WTC11 (cell line): Measurements from ENCODE around the gene SLC7A8. TPM values are rescaled to one million over a fixed set of nuclear protein-coding genes. Genes with fewer than 3 reads are reported as not detected.

Source experiments
- ATAC-seq: fragments of 200-7000 bp; cut with Tn5 transposase; 2 replicates; pipeline ENCODE4 v1.10.0; 2021; ENCODE audit warnings: mild to moderate bottlenecking, moderate library complexity
- CTCF ChIA-PET: fragments of 300-600 bp; sonication (Branson Sonifier 250); formaldehyde crosslinking; loops from one replicate; lab custom pipeline; 2021; ENCODE audit warnings: antibody characterized with exemption; lab: Charles Lee
- POLR2A ChIA-PET: fragments of 350-600 bp; sonication (Branson Sonifier 250); formaldehyde crosslinking; loops from one replicate; lab custom pipeline; 2021; ENCODE audit warnings: antibody characterized with exemption; lab: Charles Lee
- DNase-seq: peaks from one replicate; pipeline ENCODE4 v3.0.0; 2021; ENCODE audit warnings: low spot score
- H3K27ac Mint-ChIP-seq: 2 replicates; pipeline ENCODE4 v1.8.0; 2021; ENCODE audit warnings: mixed read lengths
- H3K27me3 Mint-ChIP-seq: 2 replicates; pipeline ENCODE4 v1.8.0; 2021; ENCODE audit warnings: low read depth, mild to moderate bottlenecking, moderate library complexity, mixed read lengths
- H3K36me3 Mint-ChIP-seq: 2 replicates; pipeline ENCODE4 v1.8.0; 2021; ENCODE audit warnings: mixed read lengths
- H3K4me1 Mint-ChIP-seq: 2 replicates; pipeline ENCODE4 v1.8.0; 2022; ENCODE audit warnings: mixed read lengths
- H3K4me3 Mint-ChIP-seq: 2 replicates; pipeline ENCODE4 v1.8.0; 2021; ENCODE audit warnings: mild to moderate bottlenecking, moderate library complexity, mixed read lengths
- H3K9me3 Mint-ChIP-seq: 2 replicates; pipeline ENCODE4 v1.8.0; 2021; ENCODE audit warnings: mixed read lengths
- FOXJ3 ChIP-seq: sonication (generic); formaldehyde crosslinking; IDR thresholded peaks from 2 replicates; pipeline ENCODE4 v1.9.0; 2021; ENCODE audit warnings: missing genetic modification reagents, mild to moderate bottlenecking, borderline replicate concordance
- IRF2 ChIP-seq: sonication (generic); formaldehyde crosslinking; IDR thresholded peaks from 2 replicates; pipeline ENCODE4 v1.8.0; 2022; ENCODE audit warnings: low read depth, missing genetic modification reagents, borderline replicate concordance
- JUN ChIP-seq: sonication (generic); formaldehyde crosslinking; IDR thresholded peaks from 2 replicates; pipeline ENCODE4 v1.8.0; 2023; ENCODE audit warnings: mild to moderate bottlenecking, missing genetic modification reagents
- MXD4 ChIP-seq: fragments of 250-450 bp; sonication (Bioruptor Pico); IDR thresholded peaks from 2 replicates; pipeline ENCODE4 v1.8.0; 2021; ENCODE audit warnings: mild to moderate bottlenecking, moderate library complexity, borderline replicate concordance
- OVOL2 ChIP-seq: fragments of 250-450 bp; sonication (Bioruptor Pico); IDR thresholded peaks from 2 replicates; pipeline ENCODE4 v1.9.0; 2021; ENCODE audit warnings: mild to moderate bottlenecking, borderline replicate concordance
- TCF7 ChIP-seq: sonication (generic); formaldehyde crosslinking; IDR thresholded peaks from 2 replicates; pipeline ENCODE4 v1.8.0; 2022; ENCODE audit warnings: mild to moderate bottlenecking, low read depth, missing genetic modification reagents, moderate library complexity
- TP53 ChIP-seq: sonication (generic); formaldehyde crosslinking; IDR thresholded peaks from 2 replicates; pipeline ENCODE4 v1.8.1; 2023; ENCODE audit warnings: mild to moderate bottlenecking, missing genetic modification reagents
- ZNF232 ChIP-seq: sonication (generic); formaldehyde crosslinking; IDR thresholded peaks from 2 replicates; pipeline ENCODE4 v1.8.0; 2022; ENCODE audit warnings: mild to moderate bottlenecking, missing genetic modification reagents
- ZNF671 ChIP-seq: fragments of 250-450 bp; sonication (Bioruptor Pico); IDR thresholded peaks from 2 replicates; pipeline ENCODE4 v1.8.0; 2021; ENCODE audit warnings: mild to moderate bottlenecking
- total RNA-seq: library from RNA; stranded (reverse); gene quantifications from 3 replicates; pipeline ENCODE4 v1.2.3, GENCODE V29; 2021
- TF ChIP-seq, protein P1 (sequence below): fragments of 250-450 bp; sonication (Bioruptor Pico); IDR thresholded peaks from 2 replicates; pipeline ENCODE4 v1.9.0; 2021; ENCODE audit warnings: mild to moderate bottlenecking
- TF ChIP-seq, protein P2 (sequence below): sonication (generic); formaldehyde crosslinking; IDR thresholded peaks from 2 replicates; pipeline ENCODE4 v1.8.0; 2022; ENCODE audit warnings: mild to moderate bottlenecking, missing genetic modification reagents
- TF ChIP-seq, protein P3 (sequence below): fragments of 250-450 bp; sonication (Bioruptor Pico); IDR thresholded peaks from 2 replicates; pipeline ENCODE4 v1.9.0; 2021; ENCODE audit warnings: moderate library complexity, mild to moderate bottlenecking, inconsistent platforms, borderline replicate concordance
- TF ChIP-seq, protein P4 (sequence below): fragments of 250-450 bp; sonication (Bioruptor Pico); conservative IDR thresholded peaks from 2 replicates; pipeline ENCODE4 v1.9.0; 2021; ENCODE audit warnings: mild to moderate bottlenecking
- TF ChIP-seq, protein P5 (sequence below): sonication (generic); formaldehyde crosslinking; IDR thresholded peaks from 2 replicates; pipeline ENCODE4 v1.8.1; 2023; ENCODE audit warnings: mild to moderate bottlenecking, moderate library complexity, missing genetic modification reagents
- TF ChIP-seq, protein P6 (sequence below): sonication (generic); formaldehyde crosslinking; IDR thresholded peaks from 2 replicates; pipeline ENCODE4 v1.8.1; 2022; ENCODE audit warnings: low read depth, missing genetic modification reagents, borderline replicate concordance
- TF ChIP-seq, protein P7 (sequence below): fragments of 200-600 bp; IDR thresholded peaks from 2 replicates; pipeline ENCODE4 v1.8.0; 2022; ENCODE audit warnings: antibody characterized with exemption

SLC7A8 gene
- total RNA-seq, 1 experiment from 2014 or later: 207 TPM

DNA sequence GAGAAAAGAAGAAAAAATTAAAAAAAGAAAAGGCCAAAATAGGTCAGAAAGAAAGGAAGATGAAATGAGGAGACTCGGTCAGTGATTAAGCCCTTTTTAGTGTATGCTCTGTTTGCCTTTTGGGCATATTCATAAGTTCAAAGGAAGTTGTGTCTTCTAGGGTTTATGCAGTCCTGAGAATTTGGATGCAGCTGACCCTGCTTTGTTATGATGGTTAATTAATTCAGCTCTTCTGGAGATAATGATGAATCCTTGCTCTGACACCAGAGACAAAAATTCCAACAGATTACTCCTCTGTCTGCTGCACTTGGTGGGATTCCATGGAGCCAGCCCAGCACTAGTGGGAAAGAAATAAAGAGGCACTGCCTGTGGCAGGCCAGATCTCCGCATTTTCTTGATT is 4.5 kb upstream of the SLC7A8 start (continued):
- TF ChIP-seq, protein P1, sequence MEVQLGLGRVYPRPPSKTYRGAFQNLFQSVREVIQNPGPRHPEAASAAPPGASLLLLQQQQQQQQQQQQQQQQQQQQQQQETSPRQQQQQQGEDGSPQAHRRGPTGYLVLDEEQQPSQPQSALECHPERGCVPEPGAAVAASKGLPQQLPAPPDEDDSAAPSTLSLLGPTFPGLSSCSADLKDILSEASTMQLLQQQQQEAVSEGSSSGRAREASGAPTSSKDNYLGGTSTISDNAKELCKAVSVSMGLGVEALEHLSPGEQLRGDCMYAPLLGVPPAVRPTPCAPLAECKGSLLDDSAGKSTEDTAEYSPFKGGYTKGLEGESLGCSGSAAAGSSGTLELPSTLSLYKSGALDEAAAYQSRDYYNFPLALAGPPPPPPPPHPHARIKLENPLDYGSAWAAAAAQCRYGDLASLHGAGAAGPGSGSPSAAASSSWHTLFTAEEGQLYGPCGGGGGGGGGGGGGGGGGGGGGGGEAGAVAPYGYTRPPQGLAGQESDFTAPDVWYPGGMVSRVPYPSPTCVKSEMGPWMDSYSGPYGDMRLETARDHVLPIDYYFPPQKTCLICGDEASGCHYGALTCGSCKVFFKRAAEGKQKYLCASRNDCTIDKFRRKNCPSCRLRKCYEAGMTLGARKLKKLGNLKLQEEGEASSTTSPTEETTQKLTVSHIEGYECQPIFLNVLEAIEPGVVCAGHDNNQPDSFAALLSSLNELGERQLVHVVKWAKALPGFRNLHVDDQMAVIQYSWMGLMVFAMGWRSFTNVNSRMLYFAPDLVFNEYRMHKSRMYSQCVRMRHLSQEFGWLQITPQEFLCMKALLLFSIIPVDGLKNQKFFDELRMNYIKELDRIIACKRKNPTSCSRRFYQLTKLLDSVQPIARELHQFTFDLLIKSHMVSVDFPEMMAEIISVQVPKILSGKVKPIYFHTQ (CRISPR knock-in tag): no peak
- TF ChIP-seq ZNF671 (CRISPR knock-in tag): no peak
- no peak for TF ChIP-seq MXD4
- TF ChIP-seq JUN (CRISPR knock-in tag): no peak
- TF ChIP-seq, protein P2, sequence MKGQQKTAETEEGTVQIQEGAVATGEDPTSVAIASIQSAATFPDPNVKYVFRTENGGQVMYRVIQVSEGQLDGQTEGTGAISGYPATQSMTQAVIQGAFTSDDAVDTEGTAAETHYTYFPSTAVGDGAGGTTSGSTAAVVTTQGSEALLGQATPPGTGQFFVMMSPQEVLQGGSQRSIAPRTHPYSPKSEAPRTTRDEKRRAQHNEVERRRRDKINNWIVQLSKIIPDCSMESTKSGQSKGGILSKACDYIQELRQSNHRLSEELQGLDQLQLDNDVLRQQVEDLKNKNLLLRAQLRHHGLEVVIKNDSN: no peak
- TF ChIP-seq FOXJ3 (CRISPR knock-in tag): no peak
- TF ChIP-seq IRF2: no peak
- TF ChIP-seq, protein P3, sequence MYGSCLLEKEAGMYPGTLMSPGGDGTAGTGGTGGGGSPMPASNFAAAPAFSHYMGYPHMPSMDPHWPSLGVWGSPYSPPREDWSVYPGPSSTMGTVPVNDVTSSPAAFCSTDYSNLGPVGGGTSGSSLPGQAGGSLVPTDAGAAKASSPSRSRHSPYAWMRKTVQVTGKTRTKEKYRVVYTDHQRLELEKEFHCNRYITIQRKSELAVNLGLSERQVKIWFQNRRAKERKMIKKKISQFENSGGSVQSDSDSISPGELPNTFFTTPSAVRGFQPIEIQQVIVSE (CRISPR knock-in tag): no peak
- TF ChIP-seq TP53 (CRISPR knock-in tag): no peak

DNA sequence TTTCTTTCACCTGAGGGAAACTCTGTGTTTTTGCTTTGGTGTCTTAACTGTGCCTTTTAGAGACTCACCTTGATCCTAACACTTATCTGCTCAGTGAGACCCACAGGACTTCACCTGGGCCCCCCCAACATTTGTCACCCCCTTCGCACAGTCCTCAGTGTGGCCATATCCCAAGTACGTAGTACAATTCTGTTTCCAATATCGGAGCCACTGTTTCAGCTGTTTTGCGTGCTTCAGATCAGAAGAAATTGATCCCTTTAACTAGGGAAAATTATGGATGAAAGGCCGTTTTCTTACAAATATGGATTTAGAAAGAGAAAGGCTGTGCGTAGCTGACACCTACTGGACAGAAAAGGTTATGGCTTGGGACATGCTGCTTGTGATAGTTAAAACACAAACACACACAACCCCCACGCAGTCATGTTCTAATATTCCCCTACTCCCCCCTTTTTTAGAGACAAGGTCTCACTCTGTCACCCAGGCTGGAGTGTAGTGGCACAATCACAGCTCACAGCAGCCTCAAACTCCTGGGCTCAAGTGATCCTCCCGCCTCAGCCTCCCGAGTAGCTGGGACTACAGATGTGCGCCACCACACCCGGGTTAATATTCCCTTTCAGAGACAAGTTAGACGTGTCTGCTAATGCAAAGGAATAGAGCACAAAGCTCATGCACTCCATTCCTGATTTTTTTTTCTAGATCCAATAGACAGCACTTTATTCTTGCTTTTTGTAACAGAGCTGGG is 3.6 kb upstream of the SLC7A8 start:
- Mint-ChIP-seq H3K4me3 (no peak overlapping the region), H3K27me3 (no peaks in the 10 kb centered on the region), H3K27ac (peak overlapping the region; percentile 64; the same call in 1 of the 2 replicates)

DNA sequence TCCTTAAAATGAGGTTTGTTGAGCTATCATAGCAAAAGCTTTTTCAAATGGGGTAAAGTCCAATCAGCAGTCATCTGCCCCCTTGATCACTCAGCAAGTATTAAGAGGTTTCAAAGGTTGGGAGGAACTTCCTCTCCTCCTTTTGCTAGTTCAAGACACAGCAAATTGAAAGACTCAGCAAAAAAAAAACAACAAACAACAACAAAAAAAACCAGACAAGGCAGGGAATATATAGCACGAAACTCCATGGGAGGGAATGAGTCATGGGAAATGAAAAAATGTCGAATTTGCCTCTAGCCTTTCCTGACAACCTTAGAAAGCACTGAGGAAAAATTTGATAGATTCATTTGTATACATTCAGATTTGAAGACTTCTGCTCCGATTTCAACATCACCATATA is 1.6 kb upstream of the SLC7A8 start:
- H3K9me3 Mint-ChIP-seq: no peaks in the 10 kb centered on the region
- peaks cover 9% of the 10 kb centered on the region; the same call in 1 of the 2 replicates for H3K36me3 Mint-ChIP-seq
- ATAC-seq (no peak), DNase-seq (no peak)
- peak overlapping the region; percentile 55 for H3K27ac Mint-ChIP-seq
- H3K4me1 Mint-ChIP-seq: peaks cover 43% of the 10 kb centered on the region
- POLR2A ChIA-PET: interaction anchor here (1.6 kb wide), 1 partner anchor 90 kb away, joined by 5 read pairs; the partner anchor contains the start of genes ACIN1 and C14orf119
- no peaks in the 10 kb centered on the region for H3K27me3 Mint-ChIP-seq
- H3K4me3 Mint-ChIP-seq: no peak overlapping the region
- CTCF ChIA-PET: interaction anchor here (1.0 to 22.4 kb wide), 6 partner anchors 25 to 116 kb away, joined by 3 to 372 read pairs (median 6); partner anchors contain the start of genes CEBPE and HOMEZ
- TF ChIP-seq TCF7 (CRISPR knock-in tag) (no peak), ZNF232 (no peak), OVOL2 (CRISPR knock-in tag) (no peak)
- TF ChIP-seq, protein P4, sequence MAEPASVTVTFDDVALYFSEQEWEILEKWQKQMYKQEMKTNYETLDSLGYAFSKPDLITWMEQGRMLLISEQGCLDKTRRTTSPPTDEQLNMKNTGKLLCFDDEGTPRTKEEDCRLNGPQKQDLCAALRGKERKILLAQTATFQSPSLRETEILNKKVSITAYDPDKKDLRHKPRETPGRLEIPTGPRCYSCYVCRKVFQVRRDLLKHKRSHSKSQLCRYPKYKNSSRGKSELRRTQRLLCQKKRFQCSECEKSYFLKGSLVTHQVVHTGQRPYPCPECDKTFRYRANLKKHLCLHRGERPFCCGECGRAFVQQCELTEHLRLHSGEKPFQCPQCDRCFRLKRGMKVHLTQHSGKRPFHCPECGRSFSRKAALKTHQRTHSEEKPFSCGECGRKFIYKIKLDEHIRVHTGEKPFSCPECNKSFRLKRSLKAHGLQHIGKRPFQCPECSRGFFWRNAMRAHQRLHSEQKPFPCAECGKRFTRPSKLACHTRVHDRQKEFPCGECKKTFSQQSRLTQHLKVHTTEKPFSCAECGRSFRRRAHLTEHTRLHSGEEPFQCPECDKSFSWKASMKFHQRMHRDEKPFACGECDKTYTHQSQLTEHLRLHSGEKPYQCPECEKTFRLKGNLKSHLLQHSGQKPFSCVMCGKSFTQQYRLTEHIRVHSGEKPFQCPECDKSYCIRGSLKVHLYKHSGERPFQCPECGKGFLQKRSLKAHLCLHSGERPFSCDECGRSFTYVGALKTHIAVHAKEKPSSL (CRISPR knock-in tag): no peak
- TF ChIP-seq, protein P5, sequence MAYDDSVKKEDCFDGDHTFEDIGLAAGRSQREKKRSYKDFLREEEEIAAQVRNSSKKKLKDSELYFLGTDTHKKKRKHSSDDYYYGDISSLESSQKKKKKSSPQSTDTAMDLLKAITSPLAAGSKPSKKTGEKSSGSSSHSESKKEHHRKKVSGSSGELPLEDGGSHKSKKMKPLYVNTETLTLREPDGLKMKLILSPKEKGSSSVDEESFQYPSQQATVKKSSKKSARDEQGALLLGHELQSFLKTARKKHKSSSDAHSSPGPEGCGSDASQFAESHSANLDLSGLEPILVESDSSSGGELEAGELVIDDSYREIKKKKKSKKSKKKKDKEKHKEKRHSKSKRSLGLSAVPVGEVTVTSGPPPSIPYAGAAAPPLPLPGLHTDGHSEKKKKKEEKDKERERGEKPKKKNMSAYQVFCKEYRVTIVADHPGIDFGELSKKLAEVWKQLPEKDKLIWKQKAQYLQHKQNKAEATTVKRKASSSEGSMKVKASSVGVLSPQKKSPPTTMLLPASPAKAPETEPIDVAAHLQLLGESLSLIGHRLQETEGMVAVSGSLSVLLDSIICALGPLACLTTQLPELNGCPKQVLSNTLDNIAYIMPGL: no peak

More for the DNA sequence above, 3.6 kb upstream of the SLC7A8 start:
- ChIA-PET CTCF (interaction anchor here (0.8 to 22.4 kb wide), 23 partner anchors 9 to 250 kb away, joined by 3 to 372 read pairs (median 4); partner anchors contain the start of genes ACIN1, C14orf119, CEBPE and RNF212B), POLR2A (interaction anchor here (0.5 to 1.2 kb wide), 3 partner anchors 92 to 1913 kb away, joined by 3 to 4 read pairs (median 3); partner anchors contain the start of gene C14orf119)
- H3K9me3 Mint-ChIP-seq: no peaks in the 10 kb centered on the region
- TF ChIP-seq, protein P6, sequence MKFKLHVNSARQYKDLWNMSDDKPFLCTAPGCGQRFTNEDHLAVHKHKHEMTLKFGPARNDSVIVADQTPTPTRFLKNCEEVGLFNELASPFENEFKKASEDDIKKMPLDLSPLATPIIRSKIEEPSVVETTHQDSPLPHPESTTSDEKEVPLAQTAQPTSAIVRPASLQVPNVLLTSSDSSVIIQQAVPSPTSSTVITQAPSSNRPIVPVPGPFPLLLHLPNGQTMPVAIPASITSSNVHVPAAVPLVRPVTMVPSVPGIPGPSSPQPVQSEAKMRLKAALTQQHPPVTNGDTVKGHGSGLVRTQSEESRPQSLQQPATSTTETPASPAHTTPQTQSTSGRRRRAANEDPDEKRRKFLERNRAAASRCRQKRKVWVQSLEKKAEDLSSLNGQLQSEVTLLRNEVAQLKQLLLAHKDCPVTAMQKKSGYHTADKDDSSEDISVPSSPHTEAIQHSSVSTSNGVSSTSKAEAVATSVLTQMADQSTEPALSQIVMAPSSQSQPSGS: no peak
- TF ChIP-seq, protein P7, sequence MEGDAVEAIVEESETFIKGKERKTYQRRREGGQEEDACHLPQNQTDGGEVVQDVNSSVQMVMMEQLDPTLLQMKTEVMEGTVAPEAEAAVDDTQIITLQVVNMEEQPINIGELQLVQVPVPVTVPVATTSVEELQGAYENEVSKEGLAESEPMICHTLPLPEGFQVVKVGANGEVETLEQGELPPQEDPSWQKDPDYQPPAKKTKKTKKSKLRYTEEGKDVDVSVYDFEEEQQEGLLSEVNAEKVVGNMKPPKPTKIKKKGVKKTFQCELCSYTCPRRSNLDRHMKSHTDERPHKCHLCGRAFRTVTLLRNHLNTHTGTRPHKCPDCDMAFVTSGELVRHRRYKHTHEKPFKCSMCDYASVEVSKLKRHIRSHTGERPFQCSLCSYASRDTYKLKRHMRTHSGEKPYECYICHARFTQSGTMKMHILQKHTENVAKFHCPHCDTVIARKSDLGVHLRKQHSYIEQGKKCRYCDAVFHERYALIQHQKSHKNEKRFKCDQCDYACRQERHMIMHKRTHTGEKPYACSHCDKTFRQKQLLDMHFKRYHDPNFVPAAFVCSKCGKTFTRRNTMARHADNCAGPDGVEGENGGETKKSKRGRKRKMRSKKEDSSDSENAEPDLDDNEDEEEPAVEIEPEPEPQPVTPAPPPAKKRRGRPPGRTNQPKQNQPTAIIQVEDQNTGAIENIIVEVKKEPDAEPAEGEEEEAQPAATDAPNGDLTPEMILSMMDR: peak; percentile 53; the same call in 1 of the 2 replicates
- H3K4me1 Mint-ChIP-seq: peaks cover 27% of the 10 kb centered on the region
- ATAC-seq (peak; percentile 12; the same call in 1 of the 2 replicates), DNase-seq (no peak)
- H3K36me3 Mint-ChIP-seq: no peaks in the 10 kb centered on the region
